DND-41 (cell line): ENCODE results near the gene GPR162.

Experiments used
- CTCF ChIP-seq: IDR thresholded peaks from 2 replicates; pipeline ENCODE4 v1.5.1; 2012; ENCODE audit warnings: borderline replicate concordance, low read length, moderate library complexity, mild to moderate bottlenecking; ENCODE audit not compliant: poor library complexity, severe bottlenecking; ENCODE audit errors: extremely low read depth
- EZH2 ChIP-seq: IDR thresholded peaks from 3 replicates; pipeline ENCODE4 v1.6.1; 2012; ENCODE audit warnings: borderline replicate concordance, low read depth, mild to moderate bottlenecking, moderate library complexity, low read length, inconsistent platforms; ENCODE audit not compliant: severe bottlenecking

GRCh38 chr12:6791931-6792520 is 29.6 kb upstream of the GPR162 start:
- TF ChIP-seq CTCF: no peak
- no peak for TF ChIP-seq EZH2
